Muscle layer of colon (tissue), 2 donors: ENCODE data around the gene BTBD1.

ENCODE experiments used
- H3K27ac ChIP-seq: one replicate; pipeline ENCODE4 v1.7.0; 2013; ENCODE audit warnings: low read depth, mild to moderate bottlenecking, low read length, moderate library complexity
- H3K27me3 ChIP-seq, 2 donors: one replicate each; pipeline ENCODE4 v1.7.0; 2013; ENCODE audit warnings: low read length in 2 of 2, mild to moderate bottlenecking in 2 of 2; ENCODE audit not compliant: insufficient read depth in 2 of 2, control insufficient read depth in 1 of 2
- H3K36me3 ChIP-seq: one replicate; pipeline ENCODE4 v1.7.0; 2013; ENCODE audit warnings: mild to moderate bottlenecking, low read length; ENCODE audit not compliant: insufficient read depth
- H3K4me1 ChIP-seq: one replicate; pipeline ENCODE4 v1.7.0; 2013; ENCODE audit warnings: mild to moderate bottlenecking, low read length; ENCODE audit not compliant: insufficient read depth
- H3K4me3 ChIP-seq, 2 donors: one replicate each; pipeline ENCODE4 v1.7.0; 2013; ENCODE audit warnings: low read length in 2 of 2, low read depth in 1 of 2, mild to moderate bottlenecking in 1 of 2, moderate library complexity in 1 of 2
- H3K9ac ChIP-seq: one replicate; pipeline ENCODE4 v1.7.0; 2013; ENCODE audit warnings: low read length
- H3K9me3 ChIP-seq: one replicate; pipeline ENCODE4 v1.7.0; 2013; ENCODE audit warnings: mild to moderate bottlenecking, low read length
- donor health status: abdominal sarcoma.
- donor health status: Adenocarcinoma of cecum.

The BTBD1 gene

DNA sequence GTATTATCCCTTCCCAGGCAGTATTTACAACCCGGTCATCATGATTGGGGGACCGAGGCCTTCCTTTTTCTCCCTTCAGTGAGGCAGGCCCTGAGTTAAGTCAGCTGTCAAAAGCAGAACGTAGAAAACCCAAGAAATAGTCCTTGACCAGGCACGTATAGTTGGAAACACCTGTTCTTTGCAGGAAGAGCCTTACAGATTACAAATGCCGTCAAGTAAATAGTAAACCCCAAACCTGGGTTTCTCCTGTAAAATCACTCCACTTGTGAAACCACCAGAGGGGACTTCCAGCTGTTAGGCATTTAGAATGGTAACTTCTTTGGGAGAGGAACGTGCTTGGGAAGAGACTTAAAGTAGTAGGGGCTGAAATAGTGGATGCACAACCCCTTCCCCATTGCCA is 1.0 kb upstream of the BTBD1 start:
- Histone ChIP-seq H3K4me3 (peak overlapping the region in 1 of 2 donors; percentile 87), H3K9me3 (no peaks in the 10 kb centered on the region), H3K9ac (no peak overlapping the region), H3K4me1 (peaks cover 24% of the 10 kb centered on the region), H3K36me3 (no peaks in the 10 kb centered on the region), H3K27me3 (no peaks in the 10 kb centered on the region), H3K27ac (peak overlapping the region; percentile 98)

DNA sequence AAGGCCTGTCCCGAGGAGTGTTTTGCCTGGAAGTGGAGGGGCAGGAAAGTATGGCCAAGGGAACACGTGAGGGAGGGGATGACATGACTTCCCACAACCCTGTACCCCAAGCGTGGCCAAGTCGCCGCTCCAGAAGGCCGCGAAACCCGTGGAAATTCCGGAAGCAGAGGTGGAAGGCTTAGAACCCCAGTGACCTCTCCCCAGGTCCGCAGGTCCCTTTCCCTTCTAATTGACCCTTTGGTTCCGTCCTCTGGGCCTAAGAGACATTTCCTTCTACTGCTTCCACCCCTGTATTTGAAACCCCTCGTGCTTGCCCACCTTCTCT is 548 bp upstream of the BTBD1 start:
- no peaks in the 10 kb centered on the region for H3K36me3 ChIP-seq
- H3K4me1 ChIP-seq = peaks cover 29% of the 10 kb centered on the region
- peak overlapping the region; percentile 98 for H3K27ac ChIP-seq
- no peak overlapping the region for H3K9ac ChIP-seq
- H3K9me3 ChIP-seq = no peaks in the 10 kb centered on the region
- H3K27me3 ChIP-seq = no peaks in the 10 kb centered on the region
- H3K4me3 ChIP-seq = peak overlapping the region in 1 of 2 donors; percentile 87

DNA sequence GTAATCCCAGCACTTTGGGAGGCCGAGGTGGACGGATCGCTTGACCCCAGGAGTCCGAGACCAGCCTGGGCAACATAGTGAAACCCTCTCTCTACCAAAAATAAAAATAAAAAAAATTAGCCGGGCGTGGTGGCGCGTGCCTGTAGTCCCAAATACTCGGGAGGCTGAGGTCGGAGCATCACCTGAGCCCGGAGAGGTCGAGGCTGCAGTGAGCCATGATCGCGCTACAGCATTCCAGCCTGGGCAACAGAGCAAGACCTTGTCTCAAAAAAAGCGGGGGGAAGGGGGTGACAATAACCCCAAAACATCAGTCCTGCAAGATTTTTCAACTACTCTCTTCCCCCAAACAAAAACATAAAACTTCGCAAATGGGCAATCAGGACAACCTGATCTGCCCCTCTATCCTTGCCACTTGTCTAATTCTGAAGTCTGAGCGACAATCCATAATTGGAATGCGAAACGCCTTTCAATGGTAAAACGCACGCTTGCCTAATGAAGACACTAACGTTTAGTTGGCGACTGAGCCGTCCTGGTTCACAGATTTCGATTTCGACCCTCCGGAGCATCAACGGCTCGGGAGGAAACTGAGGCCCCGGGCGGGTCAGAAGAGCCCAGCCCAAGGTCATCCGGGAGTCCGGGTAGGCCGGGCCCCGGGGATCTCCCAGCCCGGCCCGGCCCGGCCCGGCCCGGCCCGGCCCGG is 868 bp downstream of the BTBD1 start:
- Histone ChIP-seq H3K27me3 (no peaks in the 10 kb centered on the region), H3K9ac (peak overlapping the region; percentile 57), H3K4me1 (peaks cover 43% of the 10 kb centered on the region), H3K9me3 (no peaks in the 10 kb centered on the region), H3K27ac (peak overlapping the region; percentile 98), H3K4me3 (peak overlapping the region; percentile 87 to 95), H3K36me3 (no peaks in the 10 kb centered on the region)

DNA sequence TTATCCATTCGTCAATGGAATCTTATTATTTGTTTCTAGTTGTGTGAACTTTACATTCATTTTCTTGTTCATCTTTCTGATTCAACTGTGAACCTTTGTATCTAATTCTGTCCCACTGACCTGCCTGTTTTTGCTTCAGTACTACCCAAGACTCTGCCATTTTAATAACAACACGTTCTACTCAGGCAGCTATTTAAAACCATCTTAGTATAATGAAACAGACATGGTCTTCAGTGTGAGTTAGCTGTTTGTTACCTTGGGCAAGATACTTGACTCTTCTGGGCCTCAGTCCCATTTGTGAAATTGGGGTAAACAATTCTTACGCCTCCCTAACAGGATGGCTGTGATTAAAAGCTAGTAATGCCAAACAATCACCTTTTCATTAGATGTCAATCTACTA is 1.6 kb downstream of the BTBD1 start:
- peaks cover 48% of the 10 kb centered on the region for H3K4me1 ChIP-seq
- H3K27ac ChIP-seq = peak overlapping the region; percentile 98
- H3K27me3 ChIP-seq = no peaks in the 10 kb centered on the region
- no peaks in the 10 kb centered on the region for H3K36me3 ChIP-seq
- peak overlapping the region; percentile 23 for H3K9ac ChIP-seq
- H3K9me3 ChIP-seq = no peaks in the 10 kb centered on the region
- H3K4me3 ChIP-seq = peak overlapping the region; percentile 87 to 95

DNA sequence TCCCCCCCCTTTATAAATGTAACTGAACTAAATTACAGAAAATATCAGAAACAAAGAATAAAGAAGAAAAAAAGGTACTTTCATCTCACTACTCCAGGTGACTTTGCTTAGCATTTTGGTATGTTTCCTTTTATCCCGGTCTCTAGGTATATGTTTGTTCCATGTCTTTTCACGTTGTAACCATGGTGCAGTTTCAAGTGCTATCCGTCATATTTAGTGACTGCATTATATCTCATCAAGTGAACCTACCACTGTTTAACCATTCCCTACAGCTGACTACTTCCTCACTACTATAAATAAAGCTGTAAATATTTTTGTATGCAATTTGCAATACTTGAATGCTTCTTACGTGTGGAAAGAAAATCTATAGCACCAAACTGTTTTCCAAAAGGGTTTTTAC is 2.2 kb downstream of the BTBD1 start:
- H3K36me3 ChIP-seq = no peaks in the 10 kb centered on the region
- H3K27ac ChIP-seq = no peak overlapping the region
- peak overlapping the region in 1 of 2 donors; percentile 87 for H3K4me3 ChIP-seq
- no peaks in the 10 kb centered on the region for H3K27me3 ChIP-seq
- H3K9ac ChIP-seq = peak overlapping the region; percentile 23
- H3K9me3 ChIP-seq = no peaks in the 10 kb centered on the region
- H3K4me1 ChIP-seq = peaks cover 48% of the 10 kb centered on the region

DNA sequence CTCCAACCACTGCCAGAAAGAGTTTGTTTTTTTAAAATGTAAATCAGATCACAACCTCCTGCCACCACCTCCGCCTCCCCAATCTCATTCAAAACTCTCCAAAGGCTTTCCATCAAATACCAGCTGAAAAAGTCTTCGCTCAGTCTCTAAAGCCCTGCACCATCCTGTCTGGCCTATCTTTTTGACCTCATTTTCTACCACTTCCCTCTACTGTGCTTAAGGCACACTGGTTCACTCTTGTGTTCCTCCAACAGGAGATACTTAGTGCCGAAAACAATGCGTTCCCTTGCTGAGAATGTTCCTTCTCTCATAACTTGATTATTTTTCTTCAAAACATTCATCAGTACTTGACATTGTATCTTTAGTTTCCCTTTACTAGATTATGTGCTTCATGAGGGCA is 3.5 kb downstream of the BTBD1 start:
- no peak overlapping the region for H3K27ac ChIP-seq
- no peaks in the 10 kb centered on the region for H3K36me3 ChIP-seq
- H3K4me3 ChIP-seq = no peak overlapping the region
- no peaks in the 10 kb centered on the region for H3K27me3 ChIP-seq
- no peak overlapping the region for H3K9ac ChIP-seq
- H3K4me1 ChIP-seq = peaks cover 48% of the 10 kb centered on the region
- H3K9me3 ChIP-seq = no peaks in the 10 kb centered on the region

DNA sequence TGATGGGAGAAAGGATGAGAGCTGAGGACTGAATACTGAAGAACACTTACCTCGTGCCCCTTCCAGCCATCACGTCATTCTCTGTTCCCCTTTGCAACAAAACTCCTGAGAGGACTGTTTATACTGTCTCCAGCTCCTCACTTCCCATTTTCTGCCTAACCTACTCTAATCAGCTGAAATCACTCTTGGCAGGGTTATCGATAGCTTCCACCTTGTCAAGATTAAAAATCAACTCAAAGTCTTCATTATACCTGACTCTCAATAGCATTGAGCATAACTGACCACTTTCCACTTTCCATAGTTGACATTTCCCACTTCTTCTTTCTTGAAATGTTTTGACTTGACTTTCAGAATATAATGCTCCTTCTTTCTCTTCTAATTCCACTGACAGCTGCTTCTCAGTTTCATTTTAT is 4.3 kb downstream of the BTBD1 start:
- H3K27me3 ChIP-seq = no peaks in the 10 kb centered on the region
- peaks cover 52% of the 10 kb centered on the region for H3K4me1 ChIP-seq
- H3K4me3 ChIP-seq = no peak overlapping the region

DNA sequence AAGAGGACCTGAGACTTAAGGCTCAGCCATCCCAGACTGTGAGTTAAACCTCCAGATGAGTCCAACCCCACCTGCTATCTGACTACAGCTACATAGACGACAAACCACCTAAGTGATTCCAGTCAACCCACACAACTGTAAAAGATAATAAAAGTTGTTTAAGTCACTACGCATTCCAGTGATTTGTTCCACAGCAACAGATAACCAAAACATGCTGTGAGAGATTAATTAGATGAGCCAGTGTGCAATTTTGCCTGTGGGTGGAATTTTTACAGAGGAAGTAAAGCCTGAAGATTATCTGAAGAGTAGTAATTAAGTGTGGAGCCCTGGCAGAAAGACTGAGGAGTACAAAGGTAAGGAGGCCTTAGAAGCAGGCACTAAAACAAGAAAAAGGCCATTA is 5.4 kb downstream of the BTBD1 start:
- Histone ChIP-seq H3K9me3 (no peaks in the 10 kb centered on the region), H3K4me3 (no peak overlapping the region), H3K27me3 (no peaks in the 10 kb centered on the region), H3K36me3 (no peaks in the 10 kb centered on the region), H3K27ac (peak overlapping the region; percentile 24), H3K9ac (no peak overlapping the region), H3K4me1 (peaks cover 52% of the 10 kb centered on the region)

More for the DNA sequence above, 4.3 kb downstream of the BTBD1 start:
- H3K36me3 ChIP-seq = no peaks in the 10 kb centered on the region
- no peak overlapping the region for H3K9ac ChIP-seq
- H3K9me3 ChIP-seq = no peaks in the 10 kb centered on the region
- no peak overlapping the region for H3K27ac ChIP-seq

DNA sequence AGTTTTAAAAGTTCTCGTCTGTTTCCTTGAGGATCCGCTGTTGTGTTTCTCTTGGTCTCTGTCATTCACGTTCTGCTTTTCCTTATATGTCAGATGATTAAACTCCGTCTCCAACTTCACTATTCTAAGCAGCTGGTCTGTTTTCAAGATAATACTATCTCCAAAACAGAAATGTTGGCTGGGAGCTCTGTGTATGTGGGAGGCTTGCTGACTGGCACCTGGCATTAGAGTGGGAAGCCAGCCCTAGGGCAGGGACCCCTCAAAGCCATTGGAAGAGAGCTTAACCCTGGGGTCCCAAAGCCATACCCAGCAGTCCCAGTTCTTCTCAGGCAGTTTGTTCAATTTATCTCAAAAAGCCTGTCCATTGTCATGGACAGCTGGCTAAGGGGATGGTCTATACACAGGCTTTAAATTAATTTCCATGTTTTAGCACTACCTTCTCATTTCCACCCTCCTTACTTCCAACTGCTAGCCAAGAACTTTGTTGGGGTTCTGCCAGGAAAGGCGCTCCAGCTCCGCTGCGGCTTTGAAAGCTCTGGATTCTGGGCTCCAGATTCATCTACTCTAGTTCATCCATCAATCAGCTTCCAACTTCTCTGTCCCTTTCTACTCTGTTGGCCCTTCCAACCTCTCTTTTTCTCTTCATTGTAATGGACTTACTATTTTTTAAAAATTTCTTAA is 9.2 kb downstream of the BTBD1 start:
- Histone ChIP-seq H3K36me3 (peaks cover 22% of the 10 kb centered on the region), H3K27ac (peak overlapping the region; percentile 26), H3K4me3 (peak overlapping the region in 1 of 2 donors; percentile 18), H3K9ac (no peak overlapping the region), H3K9me3 (no peaks in the 10 kb centered on the region), H3K4me1 (peaks cover 25% of the 10 kb centered on the region), H3K27me3 (no peaks in the 10 kb centered on the region)

DNA sequence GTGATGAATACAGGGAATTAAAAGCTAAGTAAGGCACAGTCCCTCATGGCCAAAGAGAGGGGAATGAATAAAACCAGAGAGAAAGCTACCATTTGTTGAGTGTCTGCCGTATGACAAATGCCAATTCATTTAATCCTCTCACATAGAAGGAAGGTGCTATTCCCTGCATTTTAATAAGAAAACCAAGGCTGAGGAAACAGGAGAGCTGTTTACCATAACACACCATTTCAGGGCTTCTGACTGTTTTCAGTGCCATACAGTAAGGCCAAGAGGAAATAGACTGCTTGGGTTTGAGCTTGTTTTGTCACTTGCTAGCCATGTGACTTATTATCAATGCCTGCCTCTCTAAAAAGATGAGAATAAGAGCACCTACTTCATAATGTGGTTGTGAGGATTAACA is 10.1 kb downstream of the BTBD1 start:
- no peaks in the 10 kb centered on the region for H3K9me3 ChIP-seq
- no peak overlapping the region for H3K9ac ChIP-seq
- no peak overlapping the region for H3K4me3 ChIP-seq
- no peaks in the 10 kb centered on the region for H3K27me3 ChIP-seq
- H3K27ac ChIP-seq = peak overlapping the region; percentile 26
- H3K36me3 ChIP-seq = peaks cover 22% of the 10 kb centered on the region
- peaks cover 17% of the 10 kb centered on the region for H3K4me1 ChIP-seq

DNA sequence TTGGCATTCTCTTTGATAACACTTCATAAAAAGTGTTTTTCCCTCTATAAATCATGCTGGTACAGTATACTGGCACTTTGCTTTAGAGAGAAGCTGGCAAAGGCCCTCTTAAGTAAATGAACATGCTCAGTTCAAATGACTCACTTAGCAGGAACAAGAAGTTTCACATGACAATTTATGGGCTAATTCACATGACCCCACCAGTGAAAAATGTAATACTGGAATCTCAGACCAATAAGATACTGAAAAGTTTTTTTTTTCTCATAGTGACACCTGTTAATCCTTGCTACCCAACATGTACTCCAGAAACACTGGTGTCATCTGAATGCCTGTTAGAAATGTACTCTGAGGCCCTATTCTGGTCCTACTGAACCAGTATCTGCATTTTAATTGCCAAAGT is 13.9 kb downstream of the BTBD1 start:
- Histone ChIP-seq H3K4me1 (peaks cover 3% of the 10 kb centered on the region), H3K9me3 (no peaks in the 10 kb centered on the region), H3K9ac (no peak overlapping the region), H3K27ac (no peak overlapping the region), H3K27me3 (no peaks in the 10 kb centered on the region), H3K4me3 (no peak overlapping the region), H3K36me3 (peaks cover 25% of the 10 kb centered on the region)
